CD8-positive, alpha-beta memory T cell (primary cell): Measurements from ENCODE around the gene BOC. TPM values are rescaled to one million over a fixed set of nuclear protein-coding genes. Genes with fewer than 3 reads are reported as not detected.

Experiments used
- CTCF ChIA-PET: fragments of 350-600 bp; sonication (Branson Sonifier 250); formaldehyde crosslinking; loops from one replicate; lab custom pipeline; 2021; ENCODE audit warnings: antibody characterized with exemption; lab: Charles Lee
- POLR2A ChIA-PET: fragments of 350-600 bp; sonication (Branson Sonifier 250); formaldehyde crosslinking; loops from one replicate; lab custom pipeline; 2021; ENCODE audit warnings: antibody characterized with exemption; lab: Charles Lee
- DNase-seq, 5 donors: peaks; one replicate each; pipeline versions ENCODE4 v3.0.0 to v3.0.0-alpha.2; 2020 to 2022; ENCODE audit warnings: mixed read lengths in 1 of 5
- H3K27ac ChIP-seq: one replicate; pipeline ENCODE4 v1.7.0; 2013; ENCODE audit warnings: low read depth, mild to moderate bottlenecking, low read length, moderate library complexity
- H3K27me3 ChIP-seq: 2 replicates; pipeline ENCODE4 v1.7.0; 2013; ENCODE audit warnings: low read length, mild to moderate bottlenecking; ENCODE audit not compliant: insufficient read depth, poor library complexity, severe bottlenecking
- H3K36me3 ChIP-seq: 2 replicates; pipeline ENCODE4 v1.7.0; 2013; ENCODE audit warnings: mild to moderate bottlenecking, low read length, moderate library complexity; ENCODE audit not compliant: insufficient read depth
- H3K4me1 ChIP-seq: 2 replicates; pipeline ENCODE4 v1.7.0; 2013; ENCODE audit warnings: mild to moderate bottlenecking, low read length, moderate library complexity; ENCODE audit not compliant: insufficient read depth
- H3K4me3 ChIP-seq: 2 replicates; pipeline ENCODE4 v1.7.0; 2013; ENCODE audit warnings: mild to moderate bottlenecking, low read length
- H3K9me3 ChIP-seq: 2 replicates; pipeline ENCODE4 v1.7.0; 2013; ENCODE audit warnings: mild to moderate bottlenecking, low read length
- H3K27ac Mint-ChIP-seq, 8 donors: one replicate each; pipeline ENCODE4 v1.8.0; 2020 to 2021; ENCODE audit warnings: mixed read lengths in 8 of 8, mild to moderate bottlenecking in 6 of 8, inconsistent platforms in 3 of 8, moderate library complexity in 3 of 8
- H3K27me3 Mint-ChIP-seq, 2 donors: one replicate each; pipeline ENCODE4 v1.8.0; 2020 to 2021; ENCODE audit warnings: mixed read lengths in 2 of 2, mild to moderate bottlenecking in 1 of 2, moderate library complexity in 1 of 2
- H3K36me3 Mint-ChIP-seq, 3 donors: one replicate each; pipeline ENCODE4 v1.8.0; 2020 to 2021; ENCODE audit warnings: mixed read lengths in 3 of 3, inconsistent platforms in 1 of 3, mild to moderate bottlenecking in 1 of 3
- H3K4me1 Mint-ChIP-seq, 3 donors: one replicate each; pipeline ENCODE4 v1.8.0; 2020 to 2021; ENCODE audit warnings: mixed read lengths in 3 of 3, inconsistent platforms in 1 of 3, mild to moderate bottlenecking in 1 of 3
- H3K4me3 Mint-ChIP-seq, 7 donors: one replicate each; pipeline ENCODE4 v1.8.0; 2020 to 2021; ENCODE audit warnings: mixed read lengths in 7 of 7, mild to moderate bottlenecking in 6 of 7, moderate library complexity in 4 of 7, inconsistent platforms in 2 of 7
- H3K9me3 Mint-ChIP-seq, 5 donors: one replicate each; pipeline ENCODE4 v1.8.0; 2020 to 2022; ENCODE audit warnings: mixed read lengths in 5 of 5, mild to moderate bottlenecking in 3 of 5, moderate library complexity in 2 of 5, inconsistent platforms in 1 of 5
- polyA plus RNA-seq: library from polyadenylated mRNA; unstranded; fragments of 300-500 nt; fragmentation: Illumina TruSeq; gene quantifications from one replicate; pipeline ENCODE4 v1.2.3, GENCODE V29; 2021
- total RNA-seq, 2 experiments: library from RNA; stranded (reverse); gene quantifications; one replicate each; pipeline ENCODE4 v1.2.3, GENCODE V29; 2021

BOC gene
- total and polyA plus RNA-seq, 3 experiments from 2014 or later = not detected

- Histone ChIP-seq H3K4me3 (no peak overlapping the region), H3K4me1 (no peaks in the 10 kb centered on the region), H3K27me3 (peaks cover 10% of the 10 kb centered on the region), H3K36me3 (no peaks in the 10 kb centered on the region), H3K9me3 (no peaks in the 10 kb centered on the region), H3K27ac (no peak overlapping the region)
- CTCF ChIA-PET = interaction anchor here (1.7 kb wide), 1 partner anchor 11 kb away, joined by 4 read pairs; no protein-coding TSS in a partner anchor
- Mint-ChIP-seq H3K4me3 (no peak overlapping the region), H3K27me3 (peaks cover 13 to 50% of the 10 kb centered on the region in 2 donors), H3K9me3 (no peaks in the 10 kb centered on the region), H3K4me1 (peaks cover 0 to 7% (median 3%) of the 10 kb centered on the region in 3 donors), H3K36me3 (no peaks in the 10 kb centered on the region), H3K27ac (no peak overlapping the region)
- DNase-seq = no peak
- POLR2A ChIA-PET = no interaction called here
These were observed 32.5 kb downstream of the BOC start for GRCh38 chr3:113243846-113244245.

GRCh38 chr3:113245761-113246161, 34.4 kb downstream of the BOC start:
- ChIA-PET POLR2A (interaction anchor here (0.6 kb wide), 1 partner anchor 10 kb away, joined by 3 read pairs; no protein-coding TSS in a partner anchor), CTCF (no interaction called here)
- DNase-seq = no peak
- Mint-ChIP-seq H3K36me3 (no peaks in the 10 kb centered on the region), H3K4me3 (no peak overlapping the region), H3K27ac (no peak overlapping the region), H3K27me3 (peaks cover 13 to 48% of the 10 kb centered on the region in 2 donors), H3K9me3 (no peaks in the 10 kb centered on the region), H3K4me1 (peaks cover 0 to 7% (median 3%) of the 10 kb centered on the region in 3 donors)
- Histone ChIP-seq H3K27me3 (peaks cover 10% of the 10 kb centered on the region), H3K27ac (no peak overlapping the region), H3K4me3 (no peak overlapping the region), H3K9me3 (no peaks in the 10 kb centered on the region), H3K36me3 (no peaks in the 10 kb centered on the region), H3K4me1 (no peaks in the 10 kb centered on the region)

GRCh38 chr3:113247068-113247467, 35.7 kb downstream of the BOC start:
- CTCF ChIA-PET = no interaction called here
- no peak overlapping the region for H3K27ac Mint-ChIP-seq

GRCh38 chr3:113247675-113248458, 36.5 kb downstream of the BOC start:
- Mint-ChIP-seq H3K4me3 (no peak overlapping the region), H3K4me1 (no peaks in the 10 kb centered on the region), H3K9me3 (no peaks in the 10 kb centered on the region), H3K27me3 (peaks cover 12 to 39% of the 10 kb centered on the region in 2 donors), H3K36me3 (no peaks in the 10 kb centered on the region), H3K27ac (no peak overlapping the region)
- Histone ChIP-seq H3K27ac (no peak overlapping the region), H3K27me3 (peaks cover 7% of the 10 kb centered on the region), H3K9me3 (no peaks in the 10 kb centered on the region), H3K4me3 (no peak overlapping the region), H3K4me1 (no peaks in the 10 kb centered on the region), H3K36me3 (no peaks in the 10 kb centered on the region)
- no peak for DNase-seq
- CTCF ChIA-PET = no interaction called here
- POLR2A ChIA-PET = no interaction called here

More at GRCh38 chr3:113247068-113247467, 35.7 kb downstream of the BOC start:
- Mint-ChIP-seq H3K27me3 (peaks cover 11 to 39% of the 10 kb centered on the region in 2 donors), H3K4me1 (peaks cover 0 to 5% (median 3%) of the 10 kb centered on the region in 3 donors), H3K36me3 (no peaks in the 10 kb centered on the region), H3K9me3 (no peaks in the 10 kb centered on the region), H3K4me3 (no peak overlapping the region)
- no peaks in the 10 kb centered on the region for H3K36me3 ChIP-seq
- no peak for DNase-seq
- no peaks in the 10 kb centered on the region for H3K4me1 ChIP-seq
- H3K9me3 ChIP-seq = no peaks in the 10 kb centered on the region
- POLR2A ChIA-PET = no interaction called here
- no peak overlapping the region for H3K27ac ChIP-seq
- H3K27me3 ChIP-seq = peaks cover 10% of the 10 kb centered on the region
- H3K4me3 ChIP-seq = no peak overlapping the region

- H3K9me3 Mint-ChIP-seq = no peaks in the 10 kb centered on the region
- ChIA-PET POLR2A (no interaction called here), CTCF (no interaction called here)
- Histone ChIP-seq H3K27me3 (no peaks in the 10 kb centered on the region), H3K27ac (no peak overlapping the region), H3K36me3 (no peaks in the 10 kb centered on the region), H3K4me3 (no peak overlapping the region), H3K9me3 (no peaks in the 10 kb centered on the region), H3K4me1 (no peaks in the 10 kb centered on the region)
- H3K4me1 Mint-ChIP-seq = no peaks in the 10 kb centered on the region
- no peak overlapping the region for H3K27ac Mint-ChIP-seq
- H3K4me3 Mint-ChIP-seq = no peak overlapping the region
- DNase-seq = no peak
- no peaks in the 10 kb centered on the region for H3K36me3 Mint-ChIP-seq
- peaks cover 10 to 30% of the 10 kb centered on the region in 2 donors for H3K27me3 Mint-ChIP-seq
These were observed 37.8 kb downstream of the BOC start for GRCh38 chr3:113249111-113249510.

- Mint-ChIP-seq H3K4me1 (no peaks in the 10 kb centered on the region), H3K36me3 (no peaks in the 10 kb centered on the region), H3K27me3 (peaks cover 10 to 30% of the 10 kb centered on the region in 2 donors), H3K4me3 (no peak overlapping the region), H3K27ac (no peak overlapping the region), H3K9me3 (no peaks in the 10 kb centered on the region)
- H3K4me1 ChIP-seq = no peaks in the 10 kb centered on the region
- H3K27ac ChIP-seq = no peak overlapping the region
- H3K36me3 ChIP-seq = no peaks in the 10 kb centered on the region
- ChIA-PET POLR2A (no interaction called here), CTCF (no interaction called here)
- no peaks in the 10 kb centered on the region for H3K27me3 ChIP-seq
- H3K4me3 ChIP-seq = no peak overlapping the region
- H3K9me3 ChIP-seq = no peaks in the 10 kb centered on the region
- no peak for DNase-seq
These were observed 38.2 kb downstream of the BOC start for GRCh38 chr3:113249601-113250000.

- no peak for DNase-seq
- H3K4me3 ChIP-seq = no peak overlapping the region
- peak overlapping the region in 1 of 8 donors; percentile 54 for H3K27ac Mint-ChIP-seq
- no peaks in the 10 kb centered on the region for H3K9me3 Mint-ChIP-seq
- CTCF ChIA-PET = no interaction called here
- no peaks in the 10 kb centered on the region for H3K9me3 ChIP-seq
- H3K36me3 Mint-ChIP-seq = no peaks in the 10 kb centered on the region
- H3K4me1 Mint-ChIP-seq = no peaks in the 10 kb centered on the region
- no peak overlapping the region for H3K4me3 Mint-ChIP-seq
- H3K4me1 ChIP-seq = no peaks in the 10 kb centered on the region
- peaks cover 9 to 25% of the 10 kb centered on the region in 2 donors for H3K27me3 Mint-ChIP-seq
- H3K36me3 ChIP-seq = no peaks in the 10 kb centered on the region
- H3K27ac ChIP-seq = no peak overlapping the region
- H3K27me3 ChIP-seq = no peaks in the 10 kb centered on the region
- POLR2A ChIA-PET = no interaction called here
These were observed 39.2 kb downstream of the BOC start for GRCh38 chr3:113250566-113250965.

GRCh38 chr3:113251817-113252216, 40.5 kb downstream of the BOC start:
- Histone ChIP-seq H3K4me3 (no peak overlapping the region), H3K36me3 (no peaks in the 10 kb centered on the region), H3K27ac (no peak overlapping the region), H3K9me3 (no peaks in the 10 kb centered on the region), H3K27me3 (no peaks in the 10 kb centered on the region), H3K4me1 (no peaks in the 10 kb centered on the region)
- ChIA-PET POLR2A (no interaction called here), CTCF (no interaction called here)
- no peaks in the 10 kb centered on the region for H3K4me1 Mint-ChIP-seq
- no peak for DNase-seq
- no peak overlapping the region for H3K27ac Mint-ChIP-seq
- H3K27me3 Mint-ChIP-seq = peaks cover 7 to 18% of the 10 kb centered on the region in 2 donors
- H3K4me3 Mint-ChIP-seq = no peak overlapping the region
- no peaks in the 10 kb centered on the region for H3K36me3 Mint-ChIP-seq
- no peaks in the 10 kb centered on the region for H3K9me3 Mint-ChIP-seq
